ENCODE measurements around the gene TLL2.

GRCh38 chr10:96500050-96500449 lies 13.7 kb downstream of the TLL2 start:
- TF ChIP-seq CTCF (IDR thresholded peaks at IDR 0.05) (no peak), POLR2A (IDR thresholded peaks at IDR 0.05) (no peak)
